Subcutaneous abdominal adipose tissue (tissue), 5 donors: ENCODE results near the gene WDR44.
A peak's percentile ranks its signal among the peaks of the same experiment; 100 is the strongest.

ENCODE experiments used
- H3K27ac ChIP-seq: one replicate; pipeline ENCODE4 v1.7.0; 2013; ENCODE audit warnings: low read depth, mild to moderate bottlenecking, inconsistent platforms, low read length, moderate library complexity
- H3K27me3 ChIP-seq, 5 donors: one replicate each; pipeline ENCODE4 v1.7.0; 2013; ENCODE audit warnings: low read length in 5 of 5, inconsistent platforms in 1 of 5; ENCODE audit not compliant: control insufficient read depth in 5 of 5, insufficient read depth in 4 of 5
- H3K36me3 ChIP-seq, 5 donors: one replicate each; pipeline ENCODE4 v1.7.0; 2013; ENCODE audit warnings: low read length in 5 of 5; ENCODE audit not compliant: control insufficient read depth in 5 of 5, insufficient read depth in 5 of 5
- H3K4me1 ChIP-seq, 5 donors: one replicate each; pipeline ENCODE4 v1.7.0; 2013; ENCODE audit warnings: low read length in 5 of 5, mild to moderate bottlenecking in 3 of 5, moderate library complexity in 1 of 5; ENCODE audit not compliant: control insufficient read depth in 5 of 5, insufficient read depth in 5 of 5
- H3K4me3 ChIP-seq, 5 donors: one replicate each; pipeline ENCODE4 v1.7.0; 2013; ENCODE audit warnings: low read length in 5 of 5, low read depth in 1 of 5
- H3K9ac ChIP-seq, 5 donors: one replicate each; pipeline ENCODE4 v1.7.0; 2013; ENCODE audit warnings: low read length in 5 of 5, mild to moderate bottlenecking in 4 of 5, moderate library complexity in 3 of 5
- H3K9me3 ChIP-seq, 5 donors: one replicate each; pipeline ENCODE4 v1.7.0; 2013; ENCODE audit warnings: low read length in 5 of 5; ENCODE audit not compliant: control insufficient read depth in 5 of 5
- donor health status: healthy.
- donor health status: healthy.
- donor health status: healthy.
- donor health status: healthy.
- donor health status: healthy.

Gene WDR44

DNA sequence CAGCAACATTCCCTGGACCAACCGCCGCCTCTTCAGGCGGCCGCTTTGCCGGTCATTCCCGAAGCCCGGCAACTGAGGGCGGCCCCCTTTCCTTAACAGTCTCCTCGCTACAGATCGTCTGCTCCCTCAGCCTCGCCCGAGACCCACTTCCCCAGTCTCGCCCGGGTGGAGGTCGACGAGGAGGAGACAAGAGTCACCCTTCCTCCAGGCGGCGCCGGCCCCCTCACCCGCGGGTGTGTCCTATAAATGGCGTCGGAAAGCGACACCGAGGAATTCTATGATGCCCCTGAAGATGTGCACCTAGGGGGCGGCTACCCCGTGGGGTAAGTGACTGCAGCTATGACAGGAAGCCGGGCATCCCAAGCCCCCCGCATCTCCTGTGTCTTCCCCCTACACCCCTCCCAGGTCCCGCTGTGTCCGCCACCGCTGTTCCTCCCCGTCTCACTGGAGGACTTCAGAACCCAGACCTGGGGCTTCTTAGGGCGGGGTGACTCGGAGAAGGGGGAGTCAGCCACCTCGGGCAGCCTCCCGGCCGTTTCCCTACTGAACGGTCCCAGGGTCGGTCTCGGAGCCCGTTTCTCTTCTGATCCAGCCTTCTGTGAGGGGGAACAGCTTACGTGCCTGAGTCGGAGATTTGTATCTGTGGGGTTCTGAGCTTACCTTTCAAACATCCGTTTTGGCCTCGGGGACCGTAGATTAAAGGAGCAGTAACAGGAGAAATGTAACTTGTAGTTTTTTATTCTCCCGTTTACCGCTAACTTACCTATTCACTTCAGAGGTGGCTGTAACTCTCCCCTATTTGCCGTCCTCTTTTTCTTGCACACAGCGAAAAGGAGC lies 570 bp downstream of the WDR44 start:
- Histone ChIP-seq H3K4me3 (peak overlapping the region; percentile 71 to 81 (median 76)), H3K4me1 (peaks cover 0 to 28% (median 22%) of the 10 kb centered on the region in 5 donors), H3K27me3 (no peaks in the 10 kb centered on the region), H3K27ac (peak overlapping the region; percentile 85), H3K36me3 (no peaks in the 10 kb centered on the region), H3K9me3 (no peaks in the 10 kb centered on the region), H3K9ac (peak overlapping the region; percentile 41 to 88 (median 81))

DNA sequence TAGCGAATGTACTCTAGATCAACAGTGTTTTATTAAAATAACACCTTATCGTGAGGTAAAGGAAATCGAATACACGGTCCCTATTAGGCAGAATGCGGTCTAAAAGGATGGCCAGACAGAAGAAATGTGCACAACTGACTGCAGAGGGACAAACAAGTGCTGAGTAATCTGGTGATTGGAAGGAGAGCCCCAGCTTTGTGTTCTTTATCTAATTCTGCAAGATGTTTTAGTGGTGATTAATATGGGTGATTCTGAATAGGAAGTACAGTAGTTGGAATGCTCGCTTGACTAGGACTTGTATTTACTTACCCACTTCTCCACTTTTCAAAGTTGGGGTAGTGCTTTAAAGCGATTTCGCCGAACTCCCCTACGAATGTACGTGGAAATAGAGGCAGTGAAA lies 1.2 kb downstream of the WDR44 start:
- Histone ChIP-seq H3K27me3 (no peaks in the 10 kb centered on the region), H3K27ac (peak overlapping the region; percentile 85), H3K36me3 (no peaks in the 10 kb centered on the region), H3K4me1 (peaks cover 0 to 28% (median 22%) of the 10 kb centered on the region in 5 donors), H3K4me3 (peak overlapping the region; percentile 71 to 81 (median 76)), H3K9me3 (no peaks in the 10 kb centered on the region), H3K9ac (peak overlapping the region in 3 of 5 donors; percentile 81 to 88 (median 85))

- no peaks in the 10 kb centered on the region for H3K27me3 ChIP-seq
- H3K4me1 ChIP-seq, result peaks cover 0 to 28% (median 22%) of the 10 kb centered on the region in 5 donors
- peak overlapping the region; percentile 71 to 81 (median 76) for H3K4me3 ChIP-seq
- H3K36me3 ChIP-seq, result no peaks in the 10 kb centered on the region
- H3K27ac ChIP-seq, result no peak overlapping the region
- no peak overlapping the region for H3K9ac ChIP-seq
- no peaks in the 10 kb centered on the region for H3K9me3 ChIP-seq
These were observed 1.8 kb downstream of the WDR44 start for GRCh38 chrX:118347736-118348135.

GRCh38 chrX:118348186-118348810 lies 2.4 kb downstream of the WDR44 start:
- peaks cover 0 to 28% (median 22%) of the 10 kb centered on the region in 5 donors for H3K4me1 ChIP-seq
- H3K9me3 ChIP-seq, result no peaks in the 10 kb centered on the region
- no peaks in the 10 kb centered on the region for H3K27me3 ChIP-seq
- peak overlapping the region in 1 of 5 donors; percentile 30 for H3K9ac ChIP-seq
- H3K27ac ChIP-seq, result no peak overlapping the region
- peak overlapping the region in 3 of 5 donors; percentile 71 to 76 (median 74) for H3K4me3 ChIP-seq
- H3K36me3 ChIP-seq, result no peaks in the 10 kb centered on the region

DNA sequence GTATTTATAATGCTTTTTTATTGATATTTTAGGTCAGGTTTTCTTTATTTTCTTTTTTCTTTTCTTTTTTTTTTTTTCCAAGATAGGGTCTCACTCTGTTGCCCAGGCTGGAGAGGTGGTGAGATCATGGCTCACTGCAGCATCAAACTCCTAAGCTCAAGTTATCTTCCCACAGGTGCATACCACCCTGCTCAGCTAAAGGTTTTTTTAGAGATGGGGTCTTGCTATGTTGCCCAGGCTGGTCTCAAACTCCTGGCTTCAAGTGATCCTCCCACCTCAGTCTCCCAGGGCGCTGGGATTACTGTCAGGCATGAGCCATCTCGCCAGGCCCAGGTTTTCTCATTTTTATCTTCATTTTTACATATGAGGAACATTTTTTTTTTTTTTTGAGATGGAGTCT lies 3.3 kb downstream of the WDR44 start:
- peaks cover 0 to 28% (median 22%) of the 10 kb centered on the region in 5 donors for H3K4me1 ChIP-seq
- H3K4me3 ChIP-seq, result no peak overlapping the region
- no peak overlapping the region for H3K9ac ChIP-seq
- H3K9me3 ChIP-seq, result no peaks in the 10 kb centered on the region
- H3K36me3 ChIP-seq, result no peaks in the 10 kb centered on the region
- no peak overlapping the region for H3K27ac ChIP-seq
- H3K27me3 ChIP-seq, result no peaks in the 10 kb centered on the region

- peak overlapping the region in 1 of 5 donors; percentile 24 for H3K9ac ChIP-seq
- no peaks in the 10 kb centered on the region for H3K9me3 ChIP-seq
- H3K27me3 ChIP-seq, result no peaks in the 10 kb centered on the region
- no peak overlapping the region for H3K27ac ChIP-seq
- no peaks in the 10 kb centered on the region for H3K36me3 ChIP-seq
- peaks cover 0 to 28% (median 21%) of the 10 kb centered on the region in 5 donors for H3K4me1 ChIP-seq
- H3K4me3 ChIP-seq, result no peak overlapping the region
These were observed 4.3 kb downstream of the WDR44 start for GRCh38 chrX:118350221-118350620.

DNA sequence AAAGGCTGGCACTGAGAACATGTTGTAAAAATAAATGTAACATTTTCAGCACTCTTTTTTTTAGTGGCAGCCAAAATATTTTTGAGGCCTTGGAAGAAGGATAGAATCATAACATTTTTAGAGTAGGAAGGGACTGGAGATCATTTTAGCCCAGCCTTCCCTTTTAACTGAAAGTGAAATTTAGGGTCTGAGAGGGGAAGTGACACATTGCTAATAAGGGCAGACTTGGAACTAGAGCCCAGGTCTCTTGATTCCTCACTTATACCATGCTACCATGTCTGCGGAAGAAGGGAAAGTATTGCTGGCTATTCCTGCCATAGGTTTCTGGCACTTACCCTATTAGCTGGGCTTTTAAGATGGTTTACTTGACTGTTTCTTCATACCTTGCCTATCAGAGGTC lies 4.8 kb downstream of the WDR44 start:
- Histone ChIP-seq H3K4me1 (peaks cover 0 to 25% (median 21%) of the 10 kb centered on the region in 5 donors), H3K27ac (no peak overlapping the region), H3K36me3 (no peaks in the 10 kb centered on the region), H3K9ac (no peak overlapping the region), H3K9me3 (no peaks in the 10 kb centered on the region), H3K27me3 (no peaks in the 10 kb centered on the region), H3K4me3 (no peak overlapping the region)

- no peak overlapping the region for H3K4me3 ChIP-seq
- no peaks in the 10 kb centered on the region for H3K9me3 ChIP-seq
- H3K36me3 ChIP-seq, result no peaks in the 10 kb centered on the region
- H3K27me3 ChIP-seq, result no peaks in the 10 kb centered on the region
- peaks cover 0 to 26% (median 15%) of the 10 kb centered on the region in 5 donors for H3K4me1 ChIP-seq
- no peak overlapping the region for H3K9ac ChIP-seq
- no peak overlapping the region for H3K27ac ChIP-seq
These were observed 6.7 kb downstream of the WDR44 start for GRCh38 chrX:118352566-118352965.

- H3K4me1 ChIP-seq, result peaks cover 0 to 20% (median 8%) of the 10 kb centered on the region in 5 donors
These were observed 7.4 kb downstream of the WDR44 start for GRCh38 chrX:118353081-118353850.

More at GRCh38 chrX:118353081-118353850, 7.4 kb downstream of the WDR44 start:
- H3K36me3 ChIP-seq, result no peaks in the 10 kb centered on the region
- no peaks in the 10 kb centered on the region for H3K27me3 ChIP-seq
- no peak overlapping the region for H3K9ac ChIP-seq
- H3K27ac ChIP-seq, result no peak overlapping the region
- H3K4me3 ChIP-seq, result no peak overlapping the region
- no peaks in the 10 kb centered on the region for H3K9me3 ChIP-seq
